IPS-NIHi7 (cell line): ENCODE measurements around the gene FBXL5.

Source experiments
- DNase-seq: peaks from one replicate; pipeline ENCODE4 v3.0.0; 2012; ENCODE audit warnings: mixed read lengths; ENCODE audit errors: extremely low spot score

Gene FBXL5, protein sequence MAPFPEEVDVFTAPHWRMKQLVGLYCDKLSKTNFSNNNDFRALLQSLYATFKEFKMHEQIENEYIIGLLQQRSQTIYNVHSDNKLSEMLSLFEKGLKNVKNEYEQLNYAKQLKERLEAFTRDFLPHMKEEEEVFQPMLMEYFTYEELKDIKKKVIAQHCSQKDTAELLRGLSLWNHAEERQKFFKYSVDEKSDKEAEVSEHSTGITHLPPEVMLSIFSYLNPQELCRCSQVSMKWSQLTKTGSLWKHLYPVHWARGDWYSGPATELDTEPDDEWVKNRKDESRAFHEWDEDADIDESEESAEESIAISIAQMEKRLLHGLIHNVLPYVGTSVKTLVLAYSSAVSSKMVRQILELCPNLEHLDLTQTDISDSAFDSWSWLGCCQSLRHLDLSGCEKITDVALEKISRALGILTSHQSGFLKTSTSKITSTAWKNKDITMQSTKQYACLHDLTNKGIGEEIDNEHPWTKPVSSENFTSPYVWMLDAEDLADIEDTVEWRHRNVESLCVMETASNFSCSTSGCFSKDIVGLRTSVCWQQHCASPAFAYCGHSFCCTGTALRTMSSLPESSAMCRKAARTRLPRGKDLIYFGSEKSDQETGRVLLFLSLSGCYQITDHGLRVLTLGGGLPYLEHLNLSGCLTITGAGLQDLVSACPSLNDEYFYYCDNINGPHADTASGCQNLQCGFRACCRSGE

DNA sequence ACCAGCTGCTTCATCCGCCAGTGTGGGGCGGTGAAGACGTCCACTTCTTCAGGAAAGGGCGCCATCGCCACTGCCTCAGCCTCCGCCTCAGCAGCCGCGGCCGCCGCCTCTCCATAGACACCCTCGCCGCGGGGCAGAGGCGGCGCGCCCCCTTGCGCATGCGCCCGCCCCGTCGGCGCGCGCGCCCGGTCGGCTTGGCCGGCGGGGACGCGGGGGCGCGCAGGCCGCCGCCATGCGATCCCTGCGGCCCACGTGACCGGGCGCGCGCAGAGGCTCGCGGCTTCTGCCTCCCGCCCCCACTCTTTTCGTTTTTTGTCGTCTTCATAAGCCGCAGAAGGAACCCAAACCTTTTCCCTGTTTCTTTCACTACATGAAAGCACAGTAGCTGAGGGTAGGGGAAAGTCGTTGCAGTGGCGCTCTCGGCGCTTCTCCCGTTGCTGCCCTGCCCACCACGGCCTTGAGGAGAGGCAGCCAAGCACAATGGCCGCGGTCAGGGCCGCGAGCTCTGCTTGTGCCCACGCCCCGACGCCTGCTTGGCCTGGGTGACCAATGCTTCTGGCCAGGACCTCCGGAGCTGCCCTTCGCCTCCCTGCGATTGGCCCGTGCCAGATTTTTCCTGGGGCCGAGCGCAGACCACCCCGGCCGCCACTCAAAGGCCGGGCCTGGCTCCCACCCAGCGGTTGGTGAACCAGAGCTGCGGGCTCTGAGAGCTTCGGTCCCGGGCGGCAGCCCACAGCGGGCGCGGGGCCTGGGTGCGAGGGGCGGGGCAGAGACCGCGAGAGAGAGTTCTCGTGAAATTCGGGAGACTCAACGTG lies at the start of gene FBXL5:
FBXL5 (minus strand) TSS at position 135 of the 815 bp plus-strand sequence; CDS start at position 65, 70 bp downstream.
- DNase-seq = peak; percentile 93

DNA sequence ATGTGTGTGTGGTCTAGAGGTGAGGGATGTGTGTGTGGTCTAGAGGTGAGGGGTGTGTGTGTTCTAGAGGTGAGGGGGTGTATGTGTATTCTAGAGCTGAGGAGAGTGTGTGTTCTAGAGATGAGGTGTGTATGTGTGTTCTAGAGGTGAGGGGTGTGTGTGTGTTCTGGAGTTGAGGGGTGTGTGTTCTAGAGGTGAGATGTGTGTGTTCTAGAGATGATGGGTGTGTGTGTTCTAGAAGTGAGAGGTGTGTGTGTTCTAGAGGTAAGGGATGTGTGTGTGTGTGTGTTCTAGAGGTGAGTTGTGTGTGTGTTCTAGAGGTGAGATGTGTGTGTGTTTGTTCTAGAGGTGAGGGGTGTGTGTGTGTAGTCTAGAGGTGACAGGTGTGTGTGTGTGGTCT lies 49.0 kb upstream of the FBXL5 start:
- DNase-seq = no peak

DNA sequence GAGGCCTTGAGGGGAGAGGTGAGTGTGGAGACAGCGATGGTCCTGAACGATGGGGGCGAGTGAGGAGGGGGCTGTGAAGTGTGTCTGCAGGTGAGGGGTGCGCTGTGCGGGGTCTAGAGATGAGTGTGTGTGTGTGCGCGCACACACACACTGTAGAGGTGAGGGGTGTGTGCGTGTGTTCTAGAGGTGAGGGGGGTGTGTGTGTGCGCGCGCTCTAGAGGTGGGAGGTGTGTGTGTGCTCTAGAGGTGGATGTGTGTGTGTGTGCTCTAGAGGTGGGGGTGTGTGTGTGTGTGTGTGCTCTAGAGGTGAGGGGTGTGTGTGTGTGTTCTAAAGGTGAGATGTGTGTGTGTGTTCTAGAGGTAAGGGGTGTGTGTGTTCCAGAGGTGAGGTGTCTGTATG lies 48.3 kb upstream of the FBXL5 start:
- no peak for DNase-seq

DNA sequence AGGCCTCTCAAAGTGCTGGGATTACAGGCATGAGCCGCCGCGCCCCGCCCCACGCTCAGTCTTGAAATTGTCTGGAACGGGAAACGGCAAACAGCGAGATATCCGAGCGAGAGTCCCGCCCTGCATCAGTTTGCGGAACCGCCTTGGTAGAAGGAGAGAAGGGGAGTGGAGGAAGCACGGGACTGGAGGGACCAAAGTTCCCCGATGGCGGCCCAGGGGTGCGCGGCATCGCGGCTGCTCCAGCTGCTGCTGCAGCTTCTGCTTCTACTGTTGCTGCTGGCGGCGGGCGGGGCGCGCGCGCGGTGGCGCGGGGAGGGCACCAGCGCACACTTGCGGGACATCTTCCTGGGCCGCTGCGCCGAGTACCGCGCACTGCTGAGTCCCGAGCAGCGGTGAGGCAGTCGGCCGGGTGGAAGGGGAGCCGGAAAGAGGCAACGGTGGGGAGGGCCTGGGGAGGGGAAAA lies 47.8 kb upstream of the FBXL5 start, which contains the start of gene BST1:
BST1 (plus strand) TSS at position 125 of the 463 bp plus-strand sequence; CDS start at position 205, 80 bp downstream.
- peak; percentile 48 for DNase-seq

DNA sequence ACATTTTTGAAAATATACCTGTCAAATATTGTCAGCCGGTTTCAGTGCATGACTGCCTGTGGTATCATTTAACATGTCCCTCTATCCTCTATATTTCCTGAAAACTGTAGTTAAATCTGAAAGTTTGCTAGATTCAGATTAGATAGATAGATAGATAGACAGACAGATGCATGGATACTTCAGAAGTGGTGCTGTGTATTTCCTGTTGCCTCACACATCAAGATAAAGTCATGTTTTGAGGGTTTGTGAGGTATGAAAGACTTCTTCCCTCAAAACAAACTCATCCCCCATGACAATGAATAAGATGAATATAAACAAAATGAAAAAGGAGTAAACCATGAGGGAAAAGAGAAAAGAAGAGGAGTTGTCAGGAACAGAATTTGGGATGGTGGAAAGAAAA lies 41.7 kb upstream of the FBXL5 start:
- no peak for DNase-seq

DNA sequence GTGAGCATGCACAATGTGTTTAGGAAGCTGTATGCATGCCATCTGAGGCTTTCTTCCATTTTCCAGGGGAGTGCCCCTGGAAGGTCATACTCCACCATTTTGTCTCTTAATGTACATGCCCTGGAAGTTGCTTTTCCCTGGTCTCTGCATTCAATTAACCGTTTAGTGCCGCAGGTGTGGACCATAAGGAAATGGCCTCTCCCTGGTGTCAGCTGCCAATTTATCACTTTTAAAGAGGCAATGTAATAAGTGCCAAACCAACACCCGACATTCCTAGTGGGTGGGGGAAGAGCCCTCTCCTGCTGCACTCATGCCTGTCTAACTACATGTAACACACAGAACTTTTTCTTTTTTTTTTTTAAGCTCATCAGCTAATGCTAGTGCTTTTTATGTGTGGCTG lies 40.6 kb upstream of the FBXL5 start:
- no peak for DNase-seq

DNA sequence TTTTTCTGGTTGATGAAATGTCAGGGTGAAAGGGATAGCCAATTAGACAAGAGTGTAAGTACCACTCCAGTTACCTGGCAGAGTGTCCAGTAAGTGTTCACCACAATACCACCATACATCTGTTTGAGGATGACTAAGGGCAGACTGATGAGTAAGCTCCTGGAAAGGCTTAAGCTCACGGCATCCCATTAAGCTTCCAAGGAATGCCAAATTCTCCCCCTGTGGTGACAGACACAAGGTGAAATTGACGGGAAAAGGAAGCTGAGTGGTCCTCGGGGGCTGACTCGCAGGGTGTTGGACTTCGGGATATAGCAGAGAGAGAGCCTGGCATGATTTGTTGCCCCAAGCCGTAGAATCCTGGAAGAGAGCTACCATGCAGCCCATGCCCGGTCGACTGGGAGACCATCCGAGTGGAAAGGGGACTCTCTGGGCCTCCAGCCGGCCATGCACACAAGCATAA lies 40.1 kb upstream of the FBXL5 start:
- no peak for DNase-seq

DNA sequence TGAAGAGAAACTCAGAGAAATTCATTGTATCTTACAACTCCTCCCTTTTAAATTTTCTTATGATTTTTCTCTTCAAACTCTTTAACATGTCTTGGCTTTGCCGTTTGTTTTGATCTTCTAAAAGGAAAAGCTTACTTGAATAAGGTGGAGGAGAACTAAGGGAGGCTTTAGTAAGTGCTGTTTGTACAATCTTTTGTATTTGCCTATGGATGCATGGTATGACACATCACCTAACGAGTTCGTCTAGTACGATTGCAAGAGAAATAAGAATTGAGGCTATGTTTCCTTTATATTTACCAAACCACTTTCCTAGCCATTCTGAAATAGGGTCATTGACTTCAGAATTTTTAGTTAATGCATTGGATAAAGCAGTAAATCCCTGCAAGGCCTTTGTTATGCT lies 39.3 kb upstream of the FBXL5 start:
- DNase-seq = no peak

DNA sequence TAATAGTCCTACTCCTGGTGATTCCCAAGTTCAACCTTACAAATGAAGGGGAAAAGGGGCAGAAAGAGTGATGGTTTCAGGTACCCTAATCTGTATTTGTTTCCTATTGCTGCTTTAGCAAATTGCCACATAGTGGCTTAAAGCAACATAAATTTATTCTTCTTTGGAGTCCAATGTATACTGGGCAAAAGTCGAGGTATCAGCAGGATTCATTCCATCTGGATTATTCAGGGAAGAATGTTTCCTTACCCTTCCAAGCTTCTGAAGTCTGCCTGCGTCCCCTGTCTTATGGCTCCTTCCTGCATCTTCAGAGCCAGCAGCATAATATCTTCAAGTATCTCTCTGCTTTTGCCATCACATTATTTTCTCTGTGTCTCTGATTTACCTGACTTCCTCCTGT lies 37.4 kb upstream of the FBXL5 start:
- no peak for DNase-seq

DNA sequence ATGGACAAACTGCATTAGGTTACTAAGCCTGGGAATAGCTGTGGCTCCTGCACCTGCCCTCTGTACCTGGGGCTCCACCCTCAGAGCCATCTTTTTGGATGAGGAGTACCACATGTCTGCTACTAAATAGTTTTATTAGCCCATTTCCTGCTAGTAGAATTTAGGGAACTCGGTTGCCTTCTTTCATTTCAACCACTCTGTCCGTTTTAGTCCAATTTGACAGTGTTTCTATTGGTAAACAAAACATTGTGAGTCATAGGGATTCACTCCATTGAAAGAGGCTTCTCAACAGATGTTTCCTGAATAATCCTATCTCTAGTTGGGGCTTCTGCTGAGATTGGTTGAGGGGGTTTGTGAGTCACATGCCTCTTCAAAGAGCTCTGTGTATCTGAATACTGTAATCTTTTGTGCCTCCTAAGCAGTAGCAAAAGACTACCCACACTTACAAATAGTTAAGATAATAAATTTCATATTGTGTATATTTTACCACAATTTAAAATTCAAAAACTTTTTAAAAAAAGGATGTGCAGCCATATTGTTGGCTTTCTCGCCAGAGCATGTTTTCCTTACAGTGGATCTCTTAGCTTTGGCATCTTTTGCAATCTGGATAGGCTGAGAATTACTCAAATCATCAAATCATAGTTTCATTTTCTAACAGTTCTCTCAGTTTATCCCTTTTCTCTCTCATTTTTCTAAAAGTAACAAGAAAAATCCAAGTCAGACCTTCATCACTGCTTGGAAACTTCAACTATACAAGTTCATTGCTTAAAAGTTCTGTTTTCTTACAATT lies 36.4 kb upstream of the FBXL5 start:
- no peak for DNase-seq

DNA sequence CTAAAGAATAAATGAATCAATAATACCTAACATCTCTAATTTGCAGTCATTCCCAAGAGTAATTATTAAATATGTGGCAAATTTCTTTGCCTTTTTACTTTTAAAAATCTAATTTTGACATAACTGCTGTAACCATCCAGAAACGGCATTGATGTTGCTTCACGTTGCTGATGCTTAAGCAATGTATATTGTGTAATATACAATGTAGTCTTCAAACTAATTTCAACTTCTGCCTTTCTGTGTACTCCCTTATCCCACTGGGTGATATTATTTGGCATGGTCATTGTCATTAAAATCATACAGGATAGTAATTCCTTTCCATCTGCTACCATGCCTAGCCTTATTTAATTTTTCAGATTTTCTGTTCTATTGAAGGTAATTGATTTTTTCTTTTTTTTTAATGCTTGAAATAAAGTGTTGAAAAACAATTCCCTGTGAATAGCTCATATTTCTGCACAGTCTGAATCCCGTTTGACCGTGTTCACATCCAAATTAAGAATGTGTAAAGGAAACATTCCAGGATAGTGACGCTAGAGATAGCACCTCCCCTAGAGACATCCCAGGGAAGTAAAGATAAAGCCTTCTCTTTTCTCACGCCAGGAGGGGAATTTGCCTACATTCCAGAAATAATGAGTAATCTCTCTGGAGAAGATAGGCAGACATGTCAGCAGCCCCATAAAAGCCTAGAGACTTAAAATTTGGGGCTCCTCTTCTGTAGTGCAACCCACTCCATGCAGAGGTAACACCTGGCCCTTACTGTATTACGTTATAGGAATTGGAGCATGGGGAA lies 35.1 kb upstream of the FBXL5 start:
- DNase-seq = peak; percentile 51

DNA sequence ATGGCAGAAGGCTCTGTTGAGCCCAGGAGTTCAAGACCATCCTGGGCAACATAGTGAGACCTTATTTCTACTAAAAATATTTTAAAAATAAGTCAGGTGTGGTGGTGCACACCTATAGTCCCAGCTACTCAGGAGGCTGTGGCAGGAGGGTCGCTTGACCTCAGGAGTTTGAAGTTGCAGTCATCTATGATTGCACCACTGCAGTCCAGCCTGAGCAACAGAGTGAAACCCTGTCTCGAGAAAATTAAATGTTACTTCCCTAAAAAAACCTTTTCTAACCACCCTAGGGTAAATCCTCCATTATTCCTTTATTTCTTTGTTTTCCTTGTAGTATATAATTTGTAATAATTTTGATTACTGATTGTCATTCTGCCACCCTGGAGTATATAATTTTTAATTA lies 34.4 kb upstream of the FBXL5 start:
- DNase-seq = no peak

DNA sequence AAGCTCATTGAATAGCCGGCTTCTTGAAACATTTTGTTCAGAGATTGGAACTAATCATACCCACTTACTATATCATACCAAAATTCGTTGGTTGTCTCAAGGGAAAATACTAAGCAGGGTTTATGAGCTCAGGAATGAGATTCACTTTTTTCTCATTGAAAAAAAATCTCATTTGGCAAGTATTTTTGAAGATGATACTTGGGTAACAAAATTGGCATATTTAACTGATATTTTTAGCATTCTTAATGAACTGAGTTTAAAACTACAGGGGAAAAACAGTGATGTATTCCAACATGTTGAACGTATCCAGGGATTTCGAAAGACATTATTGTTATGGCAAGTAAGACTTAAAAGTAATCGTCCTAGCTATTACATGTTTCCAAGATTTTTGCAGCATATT lies 32.9 kb upstream of the FBXL5 start:
- DNase-seq = no peak

DNA sequence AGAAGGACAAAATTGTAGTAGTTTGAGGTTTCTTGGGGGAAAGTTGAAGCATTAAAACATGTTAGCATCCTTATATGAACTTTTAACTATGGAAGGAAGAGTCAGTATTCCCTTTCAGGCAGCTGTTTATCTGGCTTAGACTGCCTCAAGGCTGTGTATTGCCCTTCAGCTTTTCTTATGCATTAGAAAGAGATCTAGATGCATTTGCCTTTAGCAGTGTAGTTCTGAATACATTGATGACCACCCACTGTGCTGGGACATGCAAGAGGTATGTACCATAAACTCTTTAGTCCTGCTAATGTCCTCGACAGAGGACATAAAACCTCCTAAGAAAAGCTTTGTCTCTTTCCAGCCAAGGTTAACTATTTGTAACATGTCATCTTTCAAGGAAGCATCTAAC lies 29.3 kb upstream of the FBXL5 start:
- no peak for DNase-seq

DNA sequence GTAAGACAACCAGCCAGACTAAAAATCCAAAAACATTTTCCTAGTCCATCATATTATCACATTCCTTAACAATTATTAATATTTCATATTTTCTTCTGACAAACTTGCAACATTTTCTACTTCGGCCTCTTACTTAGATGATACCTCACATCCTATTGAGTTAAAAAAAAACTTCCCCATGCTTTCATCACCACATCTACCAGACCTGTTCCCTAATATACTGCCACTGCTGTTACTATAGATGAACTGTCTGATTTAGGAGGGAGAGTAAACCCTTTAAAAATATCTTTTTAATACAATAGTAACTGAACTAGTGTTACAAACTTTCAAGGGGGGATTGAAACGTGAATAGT lies 28.0 kb upstream of the FBXL5 start:
- DNase-seq = no peak

DNA sequence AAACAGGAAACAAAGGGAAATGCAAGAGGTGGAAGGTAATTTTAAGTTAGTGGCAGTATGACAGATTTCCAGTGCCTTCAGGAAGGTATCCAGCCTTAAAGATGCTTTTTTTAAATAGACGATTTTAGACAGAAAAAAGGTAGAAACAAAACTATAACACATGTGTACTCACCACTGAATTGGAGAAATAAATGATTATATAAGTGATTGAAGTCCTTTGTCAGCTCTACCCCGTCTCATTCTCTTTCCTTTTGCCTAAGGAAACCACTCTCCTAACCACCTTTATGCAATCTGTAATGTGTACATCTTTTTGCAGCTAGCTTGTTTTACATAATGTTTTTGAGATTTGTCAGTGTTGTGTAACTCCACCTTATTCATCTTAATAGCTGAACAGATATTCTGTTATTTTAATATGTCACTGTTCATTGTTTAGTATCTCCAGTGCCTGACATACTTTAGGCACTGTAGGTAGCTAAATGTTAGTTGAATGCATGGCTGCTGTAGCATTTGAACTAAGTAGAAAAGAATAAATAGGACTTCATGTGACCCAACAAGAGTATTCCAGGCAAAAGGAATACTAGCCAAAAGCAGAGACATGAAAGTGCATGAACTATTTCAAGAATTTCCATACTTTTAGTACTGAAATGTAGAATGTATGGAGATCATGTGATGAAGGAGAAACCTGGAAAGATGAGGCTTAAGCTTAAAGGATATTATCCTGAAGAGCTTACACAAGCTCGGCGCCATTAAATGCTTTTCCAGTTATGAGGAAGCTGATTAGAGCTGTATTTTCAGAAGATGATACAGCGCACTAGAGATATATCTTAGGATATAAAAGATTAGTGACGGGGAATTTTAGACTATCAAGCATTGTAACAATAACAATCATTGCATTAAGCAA lies 27.3 kb upstream of the FBXL5 start:
- DNase-seq = no peak

DNA sequence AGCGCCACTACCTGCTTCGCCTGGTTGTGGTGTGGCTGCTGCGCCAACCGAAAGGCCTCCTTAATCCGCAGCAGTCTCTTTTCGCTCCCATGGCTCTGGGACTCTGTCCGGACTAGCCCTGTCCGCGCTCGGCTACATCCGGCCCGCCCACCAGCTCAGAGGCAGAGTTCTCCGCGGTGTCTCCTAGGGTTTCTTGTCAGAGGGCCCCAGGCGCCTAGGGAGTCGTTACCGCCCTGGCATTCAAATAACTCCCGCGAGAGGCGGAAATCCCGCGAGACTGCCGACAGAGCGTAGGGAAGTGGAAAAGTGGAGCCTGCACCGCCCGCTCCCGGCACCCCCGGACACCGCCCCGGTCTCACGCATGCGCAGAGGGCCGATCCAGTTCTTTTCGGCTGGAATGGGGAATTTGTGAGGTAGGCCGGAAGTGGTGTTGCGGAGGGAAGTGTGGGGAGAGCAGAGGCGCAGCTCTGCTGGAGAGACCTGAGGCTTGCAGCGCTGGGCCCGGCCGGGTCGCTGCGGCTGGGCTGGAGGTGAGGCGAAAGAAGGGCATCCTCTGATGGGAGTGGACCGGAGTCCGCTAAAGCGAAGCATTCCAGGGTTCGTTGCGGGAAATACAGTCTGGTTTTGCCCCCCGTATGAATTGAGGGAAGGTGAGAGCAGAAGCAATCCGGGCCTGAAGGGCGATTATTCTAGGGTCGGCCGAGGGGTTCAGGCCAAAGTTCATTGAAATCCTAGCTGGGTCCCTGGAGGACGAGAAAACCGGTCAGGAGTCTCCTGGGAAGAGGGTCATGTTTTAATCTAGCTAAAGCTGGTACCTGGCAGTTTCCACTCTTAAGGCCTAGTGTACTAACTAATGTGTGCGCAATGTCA lies 26.4 kb upstream of the FBXL5 start, which contains the start of gene FAM200B:
FAM200B (plus strand) TSS at position 456 of the 870 bp plus-strand sequence. CDS start 5,151 bp downstream, outside the sequence.
- peak; percentile 99 for DNase-seq

DNA sequence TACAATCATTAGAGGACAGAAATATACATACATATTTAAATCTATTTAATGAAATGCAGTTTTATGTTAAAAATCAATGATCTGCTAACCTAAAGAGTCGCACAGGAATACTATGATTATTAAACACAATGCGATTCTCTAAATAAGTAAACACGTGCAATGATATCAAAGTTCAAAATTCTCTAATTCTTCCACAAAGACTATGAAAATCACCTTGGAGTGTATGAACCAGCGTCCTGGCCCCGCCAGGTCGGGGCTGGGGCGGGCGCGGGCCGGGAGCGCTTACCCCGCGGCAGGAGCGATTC lies 25.9 kb upstream of the FBXL5 start:
- DNase-seq = no peak
